SK-N-SH treated with all-trans-retinoic acid at 6 μM for 48 hours (cell line): ENCODE measurements around the gene PRKG1.

ENCODE experiments used
- ARNTL ChIP-seq: fragments of 450-650 bp; formaldehyde crosslinking; IDR thresholded peaks from 2 replicates; pipeline ENCODE4 v1.5.0; 2020; ENCODE audit warnings: low read depth, mild to moderate bottlenecking, moderate library complexity, borderline replicate concordance
- BACH2 ChIP-seq: fragments of 250-450 bp; sonication (Bioruptor Pico); IDR thresholded peaks from 2 replicates; pipeline ENCODE4 v1.9.0; 2021; ENCODE audit warnings: mild to moderate bottlenecking, borderline replicate concordance
- PATZ1 ChIP-seq: fragments of 250-450 bp; sonication (Bioruptor Pico); IDR thresholded peaks from 2 replicates; pipeline ENCODE4 v1.8.0; 2020; ENCODE audit warnings: mild to moderate bottlenecking, moderate library complexity, borderline replicate concordance
- POU6F1 ChIP-seq: fragments of 250-450 bp; sonication (Bioruptor Pico); IDR thresholded peaks from 2 replicates; pipeline ENCODE4 v1.8.0; 2021; ENCODE audit warnings: low read depth, mild to moderate bottlenecking, moderate library complexity, borderline replicate concordance
- RARB ChIP-seq: fragments of 250-450 bp; sonication (Bioruptor Pico); IDR thresholded peaks from 2 replicates; pipeline ENCODE4 v1.8.0; 2021; ENCODE audit warnings: mild to moderate bottlenecking, moderate library complexity
- SNAI2 ChIP-seq: fragments of 250-450 bp; sonication (Bioruptor Pico); IDR thresholded peaks from 2 replicates; pipeline ENCODE4 v1.5.0; 2020; ENCODE audit warnings: mild to moderate bottlenecking, moderate library complexity
- TCF4 ChIP-seq: fragments of 250-450 bp; sonication (Bioruptor Pico); IDR thresholded peaks from 2 replicates; pipeline ENCODE4 v1.8.0; 2021; ENCODE audit warnings: mild to moderate bottlenecking, moderate library complexity, borderline replicate concordance
- TOX ChIP-seq: fragments of 250-450 bp; sonication (Bioruptor Pico); IDR thresholded peaks from 2 replicates; pipeline ENCODE4 v1.8.0; 2021; ENCODE audit warnings: mild to moderate bottlenecking, moderate library complexity, borderline replicate concordance
- TSHZ2 ChIP-seq: fragments of 250-450 bp; sonication (Bioruptor Pico); IDR thresholded peaks from 2 replicates; pipeline ENCODE4 v1.5.0; 2020; ENCODE audit warnings: mild to moderate bottlenecking, moderate library complexity
- ZFP30 ChIP-seq: fragments of 450-650 bp; formaldehyde crosslinking; IDR thresholded peaks from 2 replicates; pipeline ENCODE4 v1.5.0; 2022; ENCODE audit warnings: mild to moderate bottlenecking, moderate library complexity
- ZNF565 ChIP-seq: fragments of 450-650 bp; formaldehyde crosslinking; conservative IDR thresholded peaks from 2 replicates; pipeline ENCODE4 v1.5.0; 2020; ENCODE audit warnings: low read depth, mild to moderate bottlenecking, moderate library complexity

- TF ChIP-seq RARB (CRISPR knock-in tag): no peak
- no peak for TF ChIP-seq BACH2 (CRISPR knock-in tag)
- no peak for TF ChIP-seq ZNF565
- TF ChIP-seq PATZ1 (CRISPR knock-in tag): no peak
- TF ChIP-seq ARNTL (CRISPR knock-in tag): no peak
- TF ChIP-seq SNAI2 (CRISPR knock-in tag): no peak
- no peak for TF ChIP-seq TOX (CRISPR knock-in tag)
- no peak for TF ChIP-seq ZFP30 (CRISPR knock-in tag)
- no peak for TF ChIP-seq POU6F1 (CRISPR knock-in tag)
- no peak for TF ChIP-seq TCF4
- TF ChIP-seq TSHZ2: no peak
Measured at GRCh38 chr10:51201947-51202346, 127.7 kb downstream of the PRKG1 start.
